CMK (cell line): Measurements from ENCODE around the gene DDX56.

Experiments used
- DNase-seq: peaks from one replicate; pipeline ENCODE4 v3.0.0-alpha.2; 2010; ENCODE audit warnings: low read depth

The DDX56 gene

DNA sequence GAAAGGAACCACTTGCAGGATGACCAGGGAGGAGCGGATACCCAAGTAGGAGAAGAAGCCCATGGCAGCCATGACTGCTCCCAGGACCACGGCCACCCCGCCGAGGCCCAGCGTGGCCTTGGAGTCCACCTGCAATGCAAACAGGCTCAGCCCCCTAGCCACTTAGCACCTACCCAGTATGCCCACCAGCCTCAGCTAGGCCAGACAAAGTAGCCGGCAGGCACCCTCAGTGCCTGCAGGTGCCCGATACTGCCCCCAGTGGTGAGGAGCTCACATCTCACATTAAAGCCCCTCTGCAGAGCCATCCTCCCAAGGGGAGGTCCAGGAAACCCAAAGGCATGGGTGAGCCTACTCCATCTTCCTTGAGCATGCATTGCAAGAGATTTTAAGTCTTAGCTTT lies 39.2 kb downstream of the DDX56 start:
- peak; percentile 29 for DNase-seq

GRCh38 chr7:44534087-44534486 lies 39.6 kb downstream of the DDX56 start:
- no peak for DNase-seq

DNA sequence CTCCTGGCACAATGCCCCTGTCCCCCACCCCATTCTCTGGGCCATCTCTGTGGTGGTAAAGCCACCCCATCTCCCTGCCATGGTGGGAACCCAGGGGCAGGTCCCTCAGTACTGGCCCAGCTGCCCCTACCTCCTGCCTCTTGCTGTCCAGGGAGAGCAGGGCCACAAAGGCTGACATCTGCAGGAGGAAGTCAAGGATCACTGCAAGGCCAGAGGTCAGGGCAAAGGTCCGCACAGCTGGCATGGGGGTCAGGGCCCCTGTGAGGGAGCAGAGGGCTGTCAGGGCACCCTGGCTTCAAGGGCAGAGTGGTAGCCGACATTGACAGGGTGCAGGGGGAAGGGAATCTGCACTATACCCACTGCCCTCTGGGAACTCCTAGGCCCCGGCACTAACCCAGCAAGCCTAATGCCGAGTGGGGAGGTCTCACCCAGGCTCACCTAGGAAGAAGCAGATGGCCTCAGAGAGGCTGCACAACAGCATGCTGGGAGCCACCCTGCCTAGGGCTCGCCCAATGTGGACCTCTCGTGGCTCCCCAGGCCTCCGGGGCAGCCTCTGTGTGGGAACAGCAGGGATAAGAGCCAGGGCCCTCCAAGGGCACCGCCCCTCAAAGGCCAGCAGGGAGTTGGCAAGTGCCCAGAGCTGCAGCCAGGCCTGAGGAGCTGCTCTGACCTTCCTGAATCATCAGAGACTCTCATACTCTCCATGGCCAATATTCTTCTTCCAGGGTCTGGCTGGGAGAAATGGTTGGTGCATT lies 40.2 kb downstream of the DDX56 start:
- DNase-seq: no peak

- DNase-seq: no peak
These were observed 42.0 kb downstream of the DDX56 start for GRCh38 chr7:44531421-44532380.

DNA sequence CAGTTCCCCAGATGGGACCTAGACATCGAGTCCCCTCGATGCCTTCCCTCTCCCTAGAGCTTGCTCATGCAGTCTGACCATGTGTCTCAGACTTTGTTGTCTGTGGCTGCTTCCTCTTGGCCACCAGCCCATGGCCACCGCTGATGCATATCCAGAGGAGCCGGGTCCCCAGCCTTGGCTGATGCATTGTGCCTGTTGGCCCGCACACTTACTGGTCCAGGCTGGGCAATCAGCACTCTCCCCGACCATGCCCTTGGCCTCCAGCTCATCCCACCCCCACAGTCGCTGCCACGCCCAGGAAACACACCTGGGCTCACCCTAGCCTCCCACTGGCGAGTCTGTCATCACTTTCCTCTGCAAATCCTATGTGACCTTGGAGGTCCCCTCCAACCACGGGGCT lies 42.7 kb downstream of the DDX56 start:
- DNase-seq: no peak

DNA sequence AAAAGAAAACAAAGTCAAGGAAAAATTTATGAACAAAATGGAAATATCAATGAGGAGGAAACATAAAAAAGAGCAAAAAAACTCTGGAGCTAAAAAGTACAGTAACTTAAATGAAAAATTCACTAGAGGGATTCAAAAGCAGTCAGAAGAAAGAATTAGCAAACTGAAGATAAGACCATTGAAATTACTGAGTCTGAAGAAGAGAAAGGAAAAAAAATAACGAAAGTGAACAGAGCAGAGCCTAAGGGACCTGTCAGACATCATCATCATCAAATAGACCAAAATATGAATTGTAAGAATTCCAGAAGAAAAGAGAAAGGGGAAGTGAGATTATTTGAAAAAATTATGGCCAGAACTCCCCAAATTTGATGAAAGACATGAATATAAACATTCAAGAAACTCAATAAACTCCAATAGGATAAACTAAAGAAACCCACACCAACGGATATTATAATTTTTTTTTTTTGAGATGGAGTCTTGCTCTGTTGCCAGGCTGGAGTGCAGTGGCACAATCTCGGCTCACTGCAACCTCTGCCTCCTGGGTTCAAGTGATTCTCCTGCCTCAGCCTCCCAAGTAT lies 48.8 kb downstream of the DDX56 start:
- DNase-seq: no peak

DNA sequence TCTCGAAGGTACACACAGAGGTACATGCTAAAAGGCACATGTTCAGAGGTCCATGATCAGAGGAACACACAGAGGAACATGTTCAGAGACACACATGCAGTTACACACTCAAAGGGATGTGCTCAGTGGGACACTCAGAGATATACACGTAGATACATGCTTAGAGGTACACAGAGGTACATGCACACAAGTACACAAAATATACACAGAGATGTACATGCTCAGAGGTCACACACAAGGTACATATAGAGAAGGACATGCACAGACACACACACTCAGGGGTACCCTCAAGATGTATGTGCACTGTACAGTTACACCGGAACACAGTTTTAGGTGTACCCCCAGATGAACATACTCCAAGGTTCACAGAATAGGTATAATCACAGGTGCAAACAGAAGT lies 51.4 kb downstream of the DDX56 start:
- DNase-seq: no peak

- DNase-seq: no peak
These were observed 52.2 kb downstream of the DDX56 start for GRCh38 chr7:44521347-44522095.

DNA sequence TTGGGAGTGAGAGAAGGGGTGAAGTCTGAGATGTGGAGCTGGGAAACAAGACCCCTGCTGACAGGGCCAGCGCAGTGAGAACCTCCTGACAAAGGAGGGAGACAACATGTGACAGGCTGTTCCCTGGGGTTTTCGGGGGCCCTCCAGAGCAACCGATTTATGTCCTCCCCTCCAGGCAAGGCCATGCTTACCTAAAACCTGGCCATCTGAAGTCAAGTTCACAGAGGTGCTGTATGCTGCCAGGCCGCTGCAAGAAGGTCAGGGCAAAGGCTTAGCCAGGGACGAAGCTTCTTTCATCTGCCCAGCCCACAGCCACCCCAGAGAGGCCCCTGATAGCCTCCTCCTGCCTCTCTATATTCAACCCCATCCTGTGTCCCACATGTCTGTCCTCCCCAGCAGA lies 53.1 kb downstream of the DDX56 start:
- DNase-seq: no peak

DNA sequence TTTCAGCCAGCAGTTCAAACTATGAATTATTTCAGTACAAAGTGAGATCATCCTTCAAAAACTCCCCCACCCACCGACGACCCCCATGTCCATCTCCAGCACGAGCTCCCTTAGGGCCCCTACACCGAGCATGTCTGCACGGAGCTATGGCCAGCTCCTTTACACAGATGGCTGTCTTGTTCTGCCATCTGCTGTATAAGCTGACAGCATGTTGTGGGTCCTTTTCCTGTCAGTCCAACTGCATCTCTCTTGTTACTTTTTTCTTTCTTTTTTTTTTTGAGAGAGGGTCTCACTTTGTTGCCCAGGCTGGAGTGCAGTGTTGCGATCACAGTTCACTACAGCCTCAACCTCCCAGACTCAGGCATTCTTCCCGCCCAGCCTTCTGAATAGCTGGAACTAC lies 54.2 kb downstream of the DDX56 start:
- no peak for DNase-seq

DNA sequence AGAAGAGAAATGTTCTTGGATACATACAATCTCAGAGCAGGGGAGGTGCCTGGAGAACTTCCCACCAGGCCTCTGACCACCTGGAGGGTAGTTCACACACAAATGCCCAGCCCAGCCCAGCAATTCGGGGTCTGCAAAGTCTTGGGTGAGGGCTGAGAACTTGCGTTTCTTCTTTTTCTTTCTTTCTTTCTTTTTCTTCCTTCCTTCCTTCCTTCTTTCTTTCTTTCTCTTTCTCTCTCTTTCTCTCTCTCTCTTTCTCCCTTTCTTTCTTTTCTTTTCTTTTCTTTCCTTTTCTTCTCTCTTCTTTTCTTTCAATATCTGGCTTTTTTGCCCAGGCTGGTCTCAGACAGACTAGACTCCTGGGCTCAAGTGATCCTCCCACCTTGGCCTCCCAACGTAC lies 54.9 kb downstream of the DDX56 start:
- DNase-seq: no peak

GRCh38 chr7:44517175-44517574 lies 56.5 kb downstream of the DDX56 start:
- DNase-seq: no peak
